ENCODE measurements around the gene DYRK1A. TPM values are rescaled to one million over a fixed set of nuclear protein-coding genes. Genes with fewer than 3 reads are reported as not detected.

DYRK1A gene
- total RNA-seq, 1 donor from 2014 or later, result 108 TPM

DNA sequence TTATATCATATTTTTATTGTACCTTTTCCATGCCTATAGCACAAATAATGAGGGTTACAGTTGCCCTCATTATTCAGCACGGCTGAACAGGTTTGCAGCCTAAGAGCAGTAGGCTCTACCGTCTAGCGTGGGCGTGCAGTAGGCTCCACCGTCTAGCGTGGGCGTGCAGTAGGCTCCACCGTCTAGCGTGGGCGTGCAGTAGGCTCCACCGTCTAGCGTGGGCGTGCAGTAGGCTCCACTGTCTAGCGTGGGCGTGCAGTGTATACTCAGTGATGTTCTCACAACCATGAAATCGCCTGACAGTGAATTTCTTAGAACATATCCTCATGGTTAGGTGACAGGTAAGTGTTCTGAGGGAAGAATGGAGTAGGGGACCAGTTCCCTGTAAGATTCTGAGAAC is 84.9 kb downstream of the DYRK1A start:
- Histone ChIP-seq H3K9ac (no peak overlapping the region), H3K4me2 (no peak overlapping the region), H3K9me3 (ENCODE audit: low read depth) (no peaks in the 10 kb centered on the region), H3K4me1 (peaks cover 12% of the 10 kb centered on the region), H3K27ac (no peak overlapping the region), H4K20me1 (ENCODE audit: low read depth) (peaks cover 100% of the 10 kb centered on the region), H3K36me3 (no peaks in the 10 kb centered on the region), H2AFZ (replicated peaks) (no peak overlapping the region), H3K27me3 (no peaks in the 10 kb centered on the region), H3K79me2 (ENCODE audit: low read depth) (peaks cover 100% of the 10 kb centered on the region), H3F3A (ENCODE audit: low read depth) (peaks cover 5% of the 10 kb centered on the region), H3K4me3 (no peak overlapping the region)
- no peak for DNase-seq (ENCODE audit: low spot score)
- Mint-ChIP-seq H3K9me3 (no peaks in the 10 kb centered on the region), H3K4me1 (peaks cover 38% of the 10 kb centered on the region), H3K4me3 (no peak overlapping the region), H3K27ac (no peak overlapping the region), H3K27me3 (ENCODE audit: insufficient read depth, low read depth) (no peaks in the 10 kb centered on the region), H3K36me3 (peaks cover 18% of the 10 kb centered on the region)
- TF ChIP-seq EZH2phosphoT487 (IDR thresholded peaks at IDR 0.05) (no peak), EZH2 (IDR thresholded peaks at IDR 0.05) (no peak)
- TF ChIP-seq, protein P1, sequence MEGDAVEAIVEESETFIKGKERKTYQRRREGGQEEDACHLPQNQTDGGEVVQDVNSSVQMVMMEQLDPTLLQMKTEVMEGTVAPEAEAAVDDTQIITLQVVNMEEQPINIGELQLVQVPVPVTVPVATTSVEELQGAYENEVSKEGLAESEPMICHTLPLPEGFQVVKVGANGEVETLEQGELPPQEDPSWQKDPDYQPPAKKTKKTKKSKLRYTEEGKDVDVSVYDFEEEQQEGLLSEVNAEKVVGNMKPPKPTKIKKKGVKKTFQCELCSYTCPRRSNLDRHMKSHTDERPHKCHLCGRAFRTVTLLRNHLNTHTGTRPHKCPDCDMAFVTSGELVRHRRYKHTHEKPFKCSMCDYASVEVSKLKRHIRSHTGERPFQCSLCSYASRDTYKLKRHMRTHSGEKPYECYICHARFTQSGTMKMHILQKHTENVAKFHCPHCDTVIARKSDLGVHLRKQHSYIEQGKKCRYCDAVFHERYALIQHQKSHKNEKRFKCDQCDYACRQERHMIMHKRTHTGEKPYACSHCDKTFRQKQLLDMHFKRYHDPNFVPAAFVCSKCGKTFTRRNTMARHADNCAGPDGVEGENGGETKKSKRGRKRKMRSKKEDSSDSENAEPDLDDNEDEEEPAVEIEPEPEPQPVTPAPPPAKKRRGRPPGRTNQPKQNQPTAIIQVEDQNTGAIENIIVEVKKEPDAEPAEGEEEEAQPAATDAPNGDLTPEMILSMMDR (IDR thresholded peaks at IDR 0.05), result no peak

DNA sequence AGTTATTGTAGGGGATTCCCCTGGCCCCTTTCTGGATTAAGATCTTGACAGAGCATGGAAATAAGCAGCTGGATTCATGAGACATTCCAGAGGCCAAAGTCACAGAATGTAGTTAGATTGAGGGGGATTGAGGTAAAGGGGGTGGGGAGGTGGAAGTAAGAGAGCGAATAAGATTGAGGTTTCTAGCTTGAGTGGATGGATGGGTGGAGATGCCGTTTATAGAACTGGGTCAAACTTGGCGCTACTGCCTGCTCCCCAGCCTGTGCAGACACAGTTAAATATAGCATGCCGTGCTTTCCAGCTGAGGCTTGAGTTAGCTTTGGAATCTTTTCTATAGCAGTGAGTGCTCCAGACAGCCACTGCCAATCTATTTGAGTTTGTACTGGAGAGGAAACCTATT is 85.7 kb downstream of the DYRK1A start:
- H3K9me3 ChIP-seq (ENCODE audit: low read depth), result no peaks in the 10 kb centered on the region
- H3K4me3 Mint-ChIP-seq, result no peak overlapping the region
- H3K27ac Mint-ChIP-seq, result peak overlapping the region; percentile 30
- peaks cover 32% of the 10 kb centered on the region for H3K4me1 Mint-ChIP-seq
- TF ChIP-seq EZH2phosphoT487 (IDR thresholded peaks at IDR 0.05) (no peak), EZH2 (IDR thresholded peaks at IDR 0.05) (no peak)
- TF ChIP-seq, protein P1 (IDR thresholded peaks at IDR 0.05), result no peak
- H3K27me3 Mint-ChIP-seq (ENCODE audit: insufficient read depth, low read depth), result no peaks in the 10 kb centered on the region
- no peak overlapping the region for H3K9ac ChIP-seq
- H3K9me3 Mint-ChIP-seq, result no peaks in the 10 kb centered on the region
- H3K4me3 ChIP-seq, result no peak overlapping the region
- peaks cover 100% of the 10 kb centered on the region for H3K79me2 ChIP-seq (ENCODE audit: low read depth)
- no peaks in the 10 kb centered on the region for H3K36me3 ChIP-seq
- H3K4me1 ChIP-seq, result peaks cover 4% of the 10 kb centered on the region
- peaks cover 18% of the 10 kb centered on the region for H3K36me3 Mint-ChIP-seq
- H3K27ac ChIP-seq, result no peak overlapping the region
- no peak overlapping the region for H3K4me2 ChIP-seq
- H3K27me3 ChIP-seq, result no peaks in the 10 kb centered on the region
- H4K20me1 ChIP-seq (ENCODE audit: low read depth), result peaks cover 99% of the 10 kb centered on the region
- H2AFZ ChIP-seq (replicated peaks), result no peak overlapping the region
- no peaks in the 10 kb centered on the region for H3F3A ChIP-seq (ENCODE audit: low read depth)
- DNase-seq (ENCODE audit: low spot score), result no peak

DNA sequence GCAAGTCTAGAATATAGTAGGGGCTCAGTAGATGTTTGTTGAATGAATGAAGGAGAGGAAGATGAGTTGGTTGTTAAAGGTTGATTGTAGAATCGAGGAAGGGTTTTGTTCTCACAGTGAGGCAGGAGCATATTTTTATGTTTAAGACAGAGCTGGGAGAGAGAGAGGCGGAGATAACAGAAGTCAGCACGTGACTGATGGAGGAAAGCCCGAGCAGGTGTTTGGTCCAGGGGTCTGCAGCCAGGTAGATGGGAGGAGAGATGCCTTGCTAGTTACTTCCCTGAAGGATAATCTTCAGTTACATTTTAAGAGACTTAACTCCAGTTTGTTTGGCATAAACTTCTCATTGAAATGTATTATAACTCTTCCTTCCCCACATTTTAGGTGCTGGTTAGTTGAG is 86.8 kb downstream of the DYRK1A start:
- Histone ChIP-seq H3K4me1 (peaks cover 5% of the 10 kb centered on the region), H3K4me3 (no peak overlapping the region), H3K9ac (no peak overlapping the region), H3K27ac (no peak overlapping the region), H3K27me3 (no peaks in the 10 kb centered on the region), H4K20me1 (ENCODE audit: low read depth) (peaks cover 99% of the 10 kb centered on the region), H2AFZ (replicated peaks) (no peak overlapping the region), H3K4me2 (no peak overlapping the region), H3K9me3 (ENCODE audit: low read depth) (no peaks in the 10 kb centered on the region), H3K79me2 (ENCODE audit: low read depth) (peaks cover 100% of the 10 kb centered on the region), H3F3A (ENCODE audit: low read depth) (no peaks in the 10 kb centered on the region), H3K36me3 (no peaks in the 10 kb centered on the region)
- Mint-ChIP-seq H3K4me1 (peaks cover 31% of the 10 kb centered on the region), H3K27ac (no peak overlapping the region), H3K9me3 (no peaks in the 10 kb centered on the region), H3K27me3 (ENCODE audit: insufficient read depth, low read depth) (no peaks in the 10 kb centered on the region), H3K4me3 (no peak overlapping the region), H3K36me3 (peaks cover 18% of the 10 kb centered on the region)
- DNase-seq (ENCODE audit: low spot score), result no peak
- TF ChIP-seq, protein P1 (IDR thresholded peaks at IDR 0.05), result no peak
- no peak for TF ChIP-seq EZH2phosphoT487 (IDR thresholded peaks at IDR 0.05)
- no peak for TF ChIP-seq EZH2 (IDR thresholded peaks at IDR 0.05)

Data from neural progenitor cell (in vitro differentiated cells).